Measurements from ENCODE around the gene ABCC4.

Gene ABCC4

DNA sequence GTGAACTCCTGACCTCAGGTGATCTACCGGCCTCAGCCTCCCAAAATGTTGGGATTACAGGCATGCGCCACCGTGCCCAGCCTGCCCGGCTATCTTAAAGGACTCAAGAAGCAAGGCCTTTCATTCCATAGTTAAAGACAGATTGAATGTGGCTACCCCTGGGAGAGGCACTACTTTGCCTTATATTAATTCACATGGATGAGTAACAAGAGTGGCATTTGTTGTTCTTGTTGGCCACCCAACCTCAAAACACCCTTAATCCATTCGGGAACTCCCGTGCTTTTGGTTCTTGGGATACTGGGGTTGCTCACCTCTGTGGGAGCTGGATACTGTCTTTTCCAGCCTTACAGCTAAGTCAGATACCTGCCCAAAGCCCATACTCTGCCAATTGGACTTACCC lies 34.4 kb upstream of the ABCC4 start:
- FAIRE-seq: no peak
- TF ChIP-seq, protein P1, sequence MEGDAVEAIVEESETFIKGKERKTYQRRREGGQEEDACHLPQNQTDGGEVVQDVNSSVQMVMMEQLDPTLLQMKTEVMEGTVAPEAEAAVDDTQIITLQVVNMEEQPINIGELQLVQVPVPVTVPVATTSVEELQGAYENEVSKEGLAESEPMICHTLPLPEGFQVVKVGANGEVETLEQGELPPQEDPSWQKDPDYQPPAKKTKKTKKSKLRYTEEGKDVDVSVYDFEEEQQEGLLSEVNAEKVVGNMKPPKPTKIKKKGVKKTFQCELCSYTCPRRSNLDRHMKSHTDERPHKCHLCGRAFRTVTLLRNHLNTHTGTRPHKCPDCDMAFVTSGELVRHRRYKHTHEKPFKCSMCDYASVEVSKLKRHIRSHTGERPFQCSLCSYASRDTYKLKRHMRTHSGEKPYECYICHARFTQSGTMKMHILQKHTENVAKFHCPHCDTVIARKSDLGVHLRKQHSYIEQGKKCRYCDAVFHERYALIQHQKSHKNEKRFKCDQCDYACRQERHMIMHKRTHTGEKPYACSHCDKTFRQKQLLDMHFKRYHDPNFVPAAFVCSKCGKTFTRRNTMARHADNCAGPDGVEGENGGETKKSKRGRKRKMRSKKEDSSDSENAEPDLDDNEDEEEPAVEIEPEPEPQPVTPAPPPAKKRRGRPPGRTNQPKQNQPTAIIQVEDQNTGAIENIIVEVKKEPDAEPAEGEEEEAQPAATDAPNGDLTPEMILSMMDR (IDR thresholded peaks at IDR 0.05; ENCODE audit: insufficient read depth, missing control alignments): no peak
- DNase-seq (ENCODE audit: insufficient read length, low spot score): no peak

DNA sequence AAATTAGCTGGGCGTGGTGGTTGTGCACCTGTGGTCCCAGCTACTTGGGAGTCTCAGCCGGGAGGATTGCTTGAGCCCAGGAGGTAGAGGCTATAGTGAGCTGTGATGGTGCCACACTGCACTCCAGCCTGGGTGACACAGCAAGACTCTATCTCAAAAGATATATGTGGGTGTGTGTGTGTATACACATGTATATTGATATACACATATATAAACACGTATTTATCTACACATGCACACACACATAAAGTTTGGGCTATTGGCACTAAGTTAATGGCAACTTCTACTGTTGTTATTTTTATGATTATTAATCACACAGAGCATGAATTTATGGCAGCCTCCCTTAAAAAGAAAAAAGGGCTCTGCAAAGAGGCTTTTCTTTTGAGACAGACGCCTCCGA lies 27.1 kb upstream of the ABCC4 start:
- TF ChIP-seq, protein P1 (IDR thresholded peaks at IDR 0.05; ENCODE audit: insufficient read depth, missing control alignments): no peak
- no peak for DNase-seq (ENCODE audit: insufficient read length, low spot score)

DNA sequence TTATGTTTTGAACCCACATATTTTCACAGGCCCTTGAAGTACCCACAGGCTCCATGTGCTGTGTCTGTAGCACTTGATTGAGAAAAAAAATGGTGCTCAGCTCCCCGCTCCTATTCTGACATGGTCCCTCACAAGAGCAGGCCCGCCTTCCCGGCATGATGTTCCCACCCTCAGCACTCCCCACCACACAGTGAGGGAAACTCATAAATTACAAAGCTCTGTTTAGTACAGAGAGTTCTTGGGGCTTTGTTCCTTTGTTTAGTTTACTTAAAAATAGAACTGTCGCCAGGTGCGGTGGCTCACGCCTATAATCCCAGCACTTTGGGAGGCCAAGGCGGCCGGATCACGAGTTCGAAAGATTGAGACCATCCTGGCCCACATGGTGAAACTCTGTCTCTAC lies 25.9 kb upstream of the ABCC4 start:
- TF ChIP-seq, protein P1 (IDR thresholded peaks at IDR 0.05; ENCODE audit: insufficient read depth, missing control alignments): no peak
- FAIRE-seq (no peak), DNase-seq (ENCODE audit: insufficient read length, low spot score) (no peak)

More for the DNA sequence above, 27.1 kb upstream of the ABCC4 start:
- FAIRE-seq: no peak

DNA sequence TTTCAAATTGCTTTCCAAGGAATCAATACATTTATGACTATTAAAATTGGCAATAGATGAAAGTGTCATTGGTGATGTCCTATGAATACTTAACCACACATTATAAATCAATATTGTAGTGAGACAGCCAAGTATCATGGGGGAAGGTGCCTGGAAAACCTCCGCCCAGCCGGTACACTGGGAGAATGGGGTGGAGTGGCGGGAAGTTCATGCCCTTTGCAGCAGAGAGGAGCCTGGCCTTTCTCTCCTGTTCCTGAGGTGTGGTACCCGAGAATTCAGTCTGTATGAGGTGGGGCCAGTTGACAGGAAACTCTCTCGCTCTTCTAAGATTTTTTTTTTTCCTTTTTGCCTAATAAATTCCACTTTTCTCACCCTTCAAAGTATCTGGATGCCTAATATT lies 25.4 kb upstream of the ABCC4 start:
- DNase-seq (ENCODE audit: insufficient read length, low spot score): no peak
- no peak for FAIRE-seq
- TF ChIP-seq, protein P1 (IDR thresholded peaks at IDR 0.05; ENCODE audit: insufficient read depth, missing control alignments): no peak

DNA sequence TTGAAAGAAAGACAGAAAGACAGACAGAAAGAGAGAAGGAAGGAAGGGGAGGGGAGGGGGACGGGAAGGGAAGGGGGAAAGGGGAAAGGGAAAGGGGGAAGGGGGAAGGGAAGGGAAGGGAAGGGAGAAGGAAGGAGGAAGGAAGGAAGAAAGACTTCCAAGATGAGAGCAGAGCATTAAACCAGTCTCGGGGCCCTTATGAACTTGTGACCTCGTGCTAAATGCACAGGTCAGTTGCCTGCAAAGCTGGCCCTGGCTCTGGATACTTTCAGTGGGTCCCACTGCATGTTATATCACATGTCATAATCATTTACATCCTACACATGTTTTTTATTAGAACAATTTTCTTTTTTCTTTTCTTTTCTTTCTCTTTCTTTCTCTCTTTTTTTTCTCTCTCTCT lies 24.2 kb upstream of the ABCC4 start:
- no peak for FAIRE-seq
- no peak for DNase-seq (ENCODE audit: insufficient read length, low spot score)
- TF ChIP-seq, protein P1 (IDR thresholded peaks at IDR 0.05; ENCODE audit: insufficient read depth, missing control alignments): no peak

DNA sequence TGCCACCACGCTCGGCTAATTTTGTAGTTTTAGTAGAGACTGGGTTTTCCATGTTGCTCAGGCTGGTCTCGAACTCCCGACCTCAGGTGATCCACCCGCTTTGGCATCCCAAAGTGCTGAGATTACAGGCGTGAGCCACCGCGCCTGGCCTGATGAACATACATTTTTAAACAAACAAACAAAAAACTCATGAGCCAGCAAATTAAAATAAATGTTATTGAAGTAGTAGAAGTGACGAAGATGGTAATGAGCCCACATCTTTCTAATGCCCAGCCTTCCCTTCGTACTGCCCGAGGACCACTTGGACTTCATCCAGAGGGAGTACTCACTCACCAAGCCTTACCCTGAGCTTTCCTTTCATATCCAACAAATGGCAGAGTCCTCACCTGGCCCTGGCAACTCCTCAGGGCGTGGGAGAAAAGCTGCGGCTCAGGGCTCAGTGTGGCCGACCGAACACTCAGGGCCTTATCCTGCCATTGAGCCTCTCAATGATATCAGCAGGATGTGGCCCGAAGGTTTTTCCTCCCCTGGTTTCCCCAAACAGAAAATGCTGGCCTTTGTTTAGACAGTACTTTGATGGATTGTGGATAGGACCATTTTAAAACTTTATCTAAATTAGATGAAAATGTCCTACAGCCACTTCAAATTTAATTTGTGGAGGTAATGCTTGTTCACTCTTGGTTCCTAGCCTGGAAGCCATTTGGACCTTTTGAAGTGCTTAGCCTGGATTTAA lies 22.8 kb upstream of the ABCC4 start:
- TF ChIP-seq, protein P1 (IDR thresholded peaks at IDR 0.05; ENCODE audit: insufficient read depth, missing control alignments): no peak
- no peak for FAIRE-seq
- no peak for DNase-seq (ENCODE audit: insufficient read length, low spot score)

DNA sequence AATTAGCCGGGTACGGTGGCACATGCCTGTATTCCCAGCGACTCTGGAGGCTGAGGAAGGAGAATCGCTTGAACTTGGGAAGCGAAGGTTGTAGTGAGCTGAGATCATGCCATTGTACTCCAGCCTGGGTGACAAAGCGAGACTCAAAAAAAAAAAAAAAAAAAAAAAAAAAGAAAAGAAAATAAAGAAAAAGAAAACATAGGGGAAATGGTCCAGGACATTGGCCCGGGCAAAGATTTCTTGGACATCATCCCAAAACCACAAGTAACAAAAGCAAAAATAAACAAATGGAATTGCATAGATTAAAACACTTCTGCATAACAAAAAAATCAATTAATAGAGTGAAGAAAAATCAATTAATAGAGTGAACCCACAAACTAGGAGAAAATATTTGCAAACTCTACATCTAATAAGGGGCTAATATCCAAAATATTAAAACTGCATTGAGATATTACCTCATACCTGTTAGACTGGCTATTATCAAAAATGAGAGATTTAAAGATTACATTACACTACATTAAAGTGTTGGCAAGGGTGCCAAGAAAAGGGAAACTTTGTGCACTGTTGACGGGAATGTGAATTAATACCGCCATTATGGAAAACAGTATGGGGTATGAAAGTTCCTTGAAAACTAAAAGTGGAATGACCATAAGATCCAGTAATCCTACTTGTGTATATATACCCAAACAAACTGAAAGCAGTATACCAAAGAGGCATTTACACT lies 18.5 kb upstream of the ABCC4 start:
- FAIRE-seq: no peak
- TF ChIP-seq, protein P1 (IDR thresholded peaks at IDR 0.05; ENCODE audit: insufficient read depth, missing control alignments): no peak
- no peak for DNase-seq (ENCODE audit: insufficient read length, low spot score)
